ENCODE measurements around the gene MACROD2. TPM values are rescaled to one million over a fixed set of nuclear protein-coding genes. Genes with fewer than 3 reads are reported as not detected.
A peak's percentile ranks its signal among the peaks of the same experiment; 100 is the strongest.

Gene MACROD2
- total RNA-seq, 1 donor from 2014 or later: 2.4 TPM

- no peak overlapping the region for H3K9ac ChIP-seq (ENCODE audit: low read length)
- Mint-ChIP-seq H3K4me3 (ENCODE audit: unreplicated experiment) (no peak overlapping the region), H3K36me3 (ENCODE audit: low read depth, unreplicated experiment) (no peaks in the 10 kb centered on the region), H3K9me3 (ENCODE audit: unreplicated experiment) (no peaks in the 10 kb centered on the region), H3K27me3 (ENCODE audit: low read depth, unreplicated experiment) (no peaks in the 10 kb centered on the region), H3K27ac (ENCODE audit: unreplicated experiment) (no peak overlapping the region), H3K4me1 (ENCODE audit: low read depth, unreplicated experiment) (peaks cover 26% of the 10 kb centered on the region)
- no peak overlapping the region for H3K4me3 ChIP-seq (ENCODE audit: insufficient read depth, low read depth, low read length)
- no peaks in the 10 kb centered on the region for H3K79me2 ChIP-seq (ENCODE audit: insufficient read depth, low read length)
- no peak overlapping the region for H3K4me2 ChIP-seq (ENCODE audit: low read length)
- H4K20me1 ChIP-seq (ENCODE audit: insufficient read depth, low read length): no peaks in the 10 kb centered on the region
- H3K27ac ChIP-seq (ENCODE audit: low read depth, low read length): peak overlapping the region; percentile 60
- no peaks in the 10 kb centered on the region for H3K9me3 ChIP-seq (ENCODE audit: insufficient read depth, low read depth, low read length)
- no peaks in the 10 kb centered on the region for H3K27me3 ChIP-seq (ENCODE audit: insufficient read depth, low read length)
- DNase-seq (ENCODE audit: low read depth): no peak
- no peak for TF ChIP-seq CTCF (IDR thresholded peaks at IDR 0.05; ENCODE audit: insufficient read depth, low read depth, low read length)
- TF ChIP-seq EZH2 (IDR thresholded peaks at IDR 0.05; ENCODE audit: insufficient read depth, low read length): no peak
- no peak for FAIRE-seq
- H3K36me3 ChIP-seq (ENCODE audit: insufficient read depth, low read length): no peaks in the 10 kb centered on the region
- peaks cover 19% of the 10 kb centered on the region for H3K4me1 ChIP-seq (ENCODE audit: insufficient read depth, low read length)
- H2AFZ ChIP-seq (ENCODE audit: low read depth, low read length): no peak overlapping the region
These were observed 1679.1 kb downstream of the MACROD2 start for GRCh38 chr20:15674253-15675060.

- no peak overlapping the region for H2AFZ ChIP-seq (ENCODE audit: low read depth, low read length)
- no peak overlapping the region for H3K4me3 ChIP-seq (ENCODE audit: insufficient read depth, low read depth, low read length)
- Mint-ChIP-seq H3K4me1 (ENCODE audit: low read depth, unreplicated experiment) (peaks cover 26% of the 10 kb centered on the region), H3K4me3 (ENCODE audit: unreplicated experiment) (no peak overlapping the region), H3K27me3 (ENCODE audit: low read depth, unreplicated experiment) (no peaks in the 10 kb centered on the region), H3K9me3 (ENCODE audit: unreplicated experiment) (no peaks in the 10 kb centered on the region), H3K27ac (ENCODE audit: unreplicated experiment) (no peak overlapping the region), H3K36me3 (ENCODE audit: low read depth, unreplicated experiment) (no peaks in the 10 kb centered on the region)
- no peak overlapping the region for H3K9ac ChIP-seq (ENCODE audit: low read length)
- no peak for TF ChIP-seq EZH2 (IDR thresholded peaks at IDR 0.05; ENCODE audit: insufficient read depth, low read length)
- no peak for TF ChIP-seq CTCF (IDR thresholded peaks at IDR 0.05; ENCODE audit: insufficient read depth, low read depth, low read length)
- H4K20me1 ChIP-seq (ENCODE audit: insufficient read depth, low read length): no peaks in the 10 kb centered on the region
- no peaks in the 10 kb centered on the region for H3K36me3 ChIP-seq (ENCODE audit: insufficient read depth, low read length)
- DNase-seq (ENCODE audit: low read depth) (no peak), FAIRE-seq (no peak)
- H3K4me1 ChIP-seq (ENCODE audit: insufficient read depth, low read length): peaks cover 19% of the 10 kb centered on the region
- no peak overlapping the region for H3K27ac ChIP-seq (ENCODE audit: low read depth, low read length)
- H3K9me3 ChIP-seq (ENCODE audit: insufficient read depth, low read depth, low read length): no peaks in the 10 kb centered on the region
- H3K27me3 ChIP-seq (ENCODE audit: insufficient read depth, low read length): no peaks in the 10 kb centered on the region
- no peaks in the 10 kb centered on the region for H3K79me2 ChIP-seq (ENCODE audit: insufficient read depth, low read length)
- no peak overlapping the region for H3K4me2 ChIP-seq (ENCODE audit: low read length)
These were observed 1679.8 kb downstream of the MACROD2 start for GRCh38 chr20:15675061-15675514.
